ENCODE data around the gene MCCD1.
"Not testable (repeated sequence)": the region's sequence is repeated elsewhere in the genome, so short reads cannot be mapped to it uniquely, and the experiment has no call there.

DNA sequence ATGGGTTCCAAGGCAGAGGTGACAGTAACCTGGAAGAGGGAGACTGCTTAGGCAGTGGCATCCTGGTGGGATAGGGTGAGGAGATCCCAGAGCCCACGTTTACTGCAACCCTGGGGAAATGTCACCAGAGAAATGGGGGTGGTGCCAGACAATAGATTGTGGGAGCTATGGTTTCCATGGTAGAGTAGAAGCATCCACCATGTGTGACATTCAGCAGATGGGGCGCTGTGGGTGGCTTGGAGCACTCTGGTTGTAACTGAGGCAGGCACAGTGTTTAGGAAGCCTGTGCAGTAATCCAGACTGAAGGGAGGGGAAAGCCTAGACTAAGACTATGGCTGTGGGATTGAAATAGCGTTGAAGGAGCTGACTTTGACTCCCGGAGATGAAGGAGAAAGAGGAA is 31.9 kb upstream of the MCCD1 start:
- TF ChIP-seq, protein P1, sequence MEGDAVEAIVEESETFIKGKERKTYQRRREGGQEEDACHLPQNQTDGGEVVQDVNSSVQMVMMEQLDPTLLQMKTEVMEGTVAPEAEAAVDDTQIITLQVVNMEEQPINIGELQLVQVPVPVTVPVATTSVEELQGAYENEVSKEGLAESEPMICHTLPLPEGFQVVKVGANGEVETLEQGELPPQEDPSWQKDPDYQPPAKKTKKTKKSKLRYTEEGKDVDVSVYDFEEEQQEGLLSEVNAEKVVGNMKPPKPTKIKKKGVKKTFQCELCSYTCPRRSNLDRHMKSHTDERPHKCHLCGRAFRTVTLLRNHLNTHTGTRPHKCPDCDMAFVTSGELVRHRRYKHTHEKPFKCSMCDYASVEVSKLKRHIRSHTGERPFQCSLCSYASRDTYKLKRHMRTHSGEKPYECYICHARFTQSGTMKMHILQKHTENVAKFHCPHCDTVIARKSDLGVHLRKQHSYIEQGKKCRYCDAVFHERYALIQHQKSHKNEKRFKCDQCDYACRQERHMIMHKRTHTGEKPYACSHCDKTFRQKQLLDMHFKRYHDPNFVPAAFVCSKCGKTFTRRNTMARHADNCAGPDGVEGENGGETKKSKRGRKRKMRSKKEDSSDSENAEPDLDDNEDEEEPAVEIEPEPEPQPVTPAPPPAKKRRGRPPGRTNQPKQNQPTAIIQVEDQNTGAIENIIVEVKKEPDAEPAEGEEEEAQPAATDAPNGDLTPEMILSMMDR (IDR thresholded peaks at IDR 0.05) = not testable (repeated sequence)
- not testable (repeated sequence) for TF ChIP-seq TEAD1 (CRISPR knock-in tag; IDR thresholded peaks at IDR 0.05); NFE2L1 (CRISPR knock-in tag; IDR thresholded peaks at IDR 0.05); NR2C2 (CRISPR knock-in tag; IDR thresholded peaks at IDR 0.05); JUN (CRISPR knock-in tag; IDR thresholded peaks at IDR 0.05); ELF4 (CRISPR knock-in tag; IDR thresholded peaks at IDR 0.05; ENCODE audit: low read depth)
- TF ChIP-seq, protein P2, sequence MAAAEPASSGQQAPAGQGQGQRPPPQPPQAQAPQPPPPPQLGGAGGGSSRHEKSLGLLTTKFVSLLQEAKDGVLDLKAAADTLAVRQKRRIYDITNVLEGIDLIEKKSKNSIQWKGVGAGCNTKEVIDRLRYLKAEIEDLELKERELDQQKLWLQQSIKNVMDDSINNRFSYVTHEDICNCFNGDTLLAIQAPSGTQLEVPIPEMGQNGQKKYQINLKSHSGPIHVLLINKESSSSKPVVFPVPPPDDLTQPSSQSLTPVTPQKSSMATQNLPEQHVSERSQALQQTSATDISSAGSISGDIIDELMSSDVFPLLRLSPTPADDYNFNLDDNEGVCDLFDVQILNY (CRISPR knock-in tag; IDR thresholded peaks at IDR 0.05) = not testable (repeated sequence)
- TF ChIP-seq, protein P3, sequence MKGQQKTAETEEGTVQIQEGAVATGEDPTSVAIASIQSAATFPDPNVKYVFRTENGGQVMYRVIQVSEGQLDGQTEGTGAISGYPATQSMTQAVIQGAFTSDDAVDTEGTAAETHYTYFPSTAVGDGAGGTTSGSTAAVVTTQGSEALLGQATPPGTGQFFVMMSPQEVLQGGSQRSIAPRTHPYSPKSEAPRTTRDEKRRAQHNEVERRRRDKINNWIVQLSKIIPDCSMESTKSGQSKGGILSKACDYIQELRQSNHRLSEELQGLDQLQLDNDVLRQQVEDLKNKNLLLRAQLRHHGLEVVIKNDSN (CRISPR knock-in tag; IDR thresholded peaks at IDR 0.05) = not testable (repeated sequence)
